K562 (cell line): ENCODE data around the gene RPS2. TPM values are rescaled to one million over a fixed set of nuclear protein-coding genes. Genes with fewer than 3 reads are reported as not detected.

Experiments
- KDM5B ChIP-seq: fragments of 200-600 bp; sonication (generic); IDR thresholded peaks from 2 replicates; pipeline ENCODE4 v1.6.1; 2012; ENCODE audit warnings: low read depth, mild to moderate bottlenecking, moderate library complexity, low read length, control low read depth, inconsistent platforms; ENCODE audit not compliant: insufficient replicate concordance
- NFXL1 ChIP-seq: fragments of 450-650 bp; formaldehyde crosslinking; IDR thresholded peaks from 2 replicates; pipeline ENCODE4 v1.4.0; 2021; ENCODE audit warnings: mild to moderate bottlenecking
- PCBP2 ChIP-seq: fragments of 200-400 bp; formaldehyde crosslinking; IDR thresholded peaks from 2 replicates; pipeline ENCODE4 v1.6.1; 2018; ENCODE audit warnings: low read length, low read depth, mild to moderate bottlenecking, moderate library complexity; ENCODE audit not compliant: poor library complexity, severe bottlenecking
- POU5F1 ChIP-seq: fragments of 150-350 bp; IDR thresholded peaks from 2 replicates; pipeline ENCODE4 v1.6.1; 2014; ENCODE audit warnings: borderline replicate concordance, low read length, low read depth, mild to moderate bottlenecking; ENCODE audit not compliant: partially characterized antibody
- RAD51 ChIP-seq: fragments of 450-650 bp; IDR thresholded peaks from 2 replicates; pipeline ENCODE4 v1.7.1; 2016; ENCODE audit warnings: low read depth, mild to moderate bottlenecking, borderline replicate concordance
- RUNX1 ChIP-seq: sonication (generic); IDR thresholded peaks from 2 replicates; pipeline ENCODE4 v1.6.1; 2016; ENCODE audit warnings: antibody characterized with exemption, low read depth
- TAF15 ChIP-seq: fragments of 200-400 bp; formaldehyde crosslinking; IDR thresholded peaks from 2 replicates; pipeline ENCODE4 v1.6.1; 2017; ENCODE audit warnings: mild to moderate bottlenecking, low read depth, low read length, moderate library complexity
- TBP ChIP-seq: optimal IDR thresholded peaks from 2 replicates; pipeline ENCODE3; 2011; ENCODE audit warnings: low read depth, low read length, improper control_type of control experiment
- TEAD4 ChIP-seq, 2 experiments: sonication (generic) in 1 of 2; formaldehyde crosslinking in 1 of 2; IDR thresholded peaks; 2 replicates each; pipeline versions ENCODE4 v1.6.1 to v1.8.0; 2012 to 2022; ENCODE audit warnings: borderline replicate concordance in 1 of 2, inconsistent platforms in 1 of 2, low read length in 1 of 2, mild to moderate bottlenecking in 1 of 2, missing genetic modification reagents in 1 of 2
- WHSC1 ChIP-seq: IDR thresholded peaks from one replicate; pipeline ENCODE4 v1.6.1; 2012; ENCODE audit warnings: low read length, control low read depth, inconsistent platforms
- ZNF431 ChIP-seq: sonication (generic); formaldehyde crosslinking; IDR thresholded peaks from 2 replicates; pipeline ENCODE4 v1.8.0; 2022; ENCODE audit warnings: mild to moderate bottlenecking, missing genetic modification reagents
- polyA plus RNA-seq, 8 experiments: library from polyadenylated mRNA; depleted of rRNA in 4 of 8; stranded (reverse) in 5 of 8; unstranded in 3 of 8; fragments of >200 nt; fragmentation: Nextera tagmentation in 2 of 8; fragmentation: Illumina TruSeq in 1 of 8; extraction: Ambion mirVana in 2 of 8; extraction: Trizol in 1 of 8; gene quantifications; 2 replicates each; pipeline versions ENCODE4 v1.2.1 to v1.2.3, GENCODE V29; 2011 to 2014; ENCODE audit warnings: inconsistent platforms in 1 of 8, missing spikeins in 1 of 8
- total RNA-seq, 7 experiments: library from RNA; depleted of rRNA in 6 of 7; stranded (reverse); fragments of >200 nt in 6 of 7; fragmentation: Illumina TruSeq in 2 of 7; extraction: Trizol in 2 of 7; gene quantifications; 2 replicates each; pipeline versions ENCODE4 v1.2.1 to v1.2.3, GENCODE V29; 2011 to 2021; ENCODE audit warnings: low replicate concordance in 1 of 7
- TF ChIP-seq, protein P1 (sequence below): fragments of 450-650 bp; formaldehyde crosslinking; IDR thresholded peaks from 2 replicates; pipeline ENCODE4 v1.4.0; 2020; ENCODE audit warnings: mild to moderate bottlenecking, mixed read lengths
- TF ChIP-seq, protein P2 (sequence below), 2 experiments: fragments of 450-650 bp; IDR thresholded peaks; 2 replicates each; pipeline ENCODE4 v1.6.1; 2018; ENCODE audit warnings: mild to moderate bottlenecking in 2 of 2, low read depth in 1 of 2; ENCODE audit not compliant: partially characterized antibody in 2 of 2
- TF ChIP-seq, protein P3 (sequence below): IDR thresholded peaks from 3 replicates; pipeline ENCODE4 v1.6.1; 2011; ENCODE audit warnings: borderline replicate concordance, mild to moderate bottlenecking, moderate library complexity; ENCODE audit not compliant: insufficient read length; ENCODE audit errors: extremely low read depth
- TF ChIP-seq, protein P4 (sequence below), 3 experiments: fragments of 200-800 bp in 1 of 3; sonication (Bioruptor generic) in 1 of 3; sonication (generic) in 1 of 3; formaldehyde crosslinking in 1 of 3; IDR thresholded peaks; 2 replicates each; pipeline versions ENCODE4 v1.6.1 to v1.8.0; 2016 to 2022; ENCODE audit warnings: mild to moderate bottlenecking in 2 of 3, missing compliant biosample characterization in 2 of 3, missing genetic modification characterization in 2 of 3, missing genetic modification reagents in 1 of 3

Gene RPS2
- total and polyA plus RNA-seq, 9 of the 15 experiments (the other 6 are each of a cell fraction or from before 2014, with no cell fraction given), result 834 to 4,794 (median 3,793) TPM

DNA sequence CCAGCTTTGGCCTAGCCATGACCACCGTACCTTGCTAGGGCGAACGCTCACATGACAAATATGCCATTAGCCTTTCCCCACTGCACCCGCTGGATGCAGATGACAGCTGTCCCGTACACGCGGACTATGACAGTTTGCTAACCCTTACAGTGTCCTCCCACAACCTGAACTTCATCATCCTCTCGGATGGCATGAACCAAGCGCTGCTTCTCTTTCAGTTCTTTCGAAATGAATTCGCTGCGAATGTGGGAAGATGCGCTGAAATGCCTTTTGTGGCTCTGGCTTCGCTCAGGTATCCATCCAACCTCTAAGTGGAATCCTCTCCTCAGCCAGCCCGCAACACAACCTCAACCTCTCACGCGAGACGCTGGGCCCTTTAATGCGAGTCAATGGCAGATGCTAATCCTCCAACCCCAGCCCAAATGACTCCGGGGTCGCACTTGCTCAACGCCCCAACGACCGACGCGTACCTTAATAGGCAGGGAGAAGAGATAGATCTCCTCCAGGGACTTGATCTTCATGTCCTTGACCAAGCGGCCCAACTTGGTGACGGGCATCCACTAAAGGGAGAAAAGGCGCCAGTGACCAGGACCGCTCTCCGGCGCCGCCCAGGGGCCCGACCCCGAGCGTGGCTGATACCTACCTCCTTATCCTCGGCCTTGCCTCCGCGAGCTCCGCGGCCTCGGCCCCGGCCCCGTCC, 670 bp downstream of the RPS2 start (continued):
- TF ChIP-seq TBP, result no peak
- peak; percentile 85; the same call in 1 of the 2 replicates for TF ChIP-seq TAF15
- TF ChIP-seq, protein P1, sequence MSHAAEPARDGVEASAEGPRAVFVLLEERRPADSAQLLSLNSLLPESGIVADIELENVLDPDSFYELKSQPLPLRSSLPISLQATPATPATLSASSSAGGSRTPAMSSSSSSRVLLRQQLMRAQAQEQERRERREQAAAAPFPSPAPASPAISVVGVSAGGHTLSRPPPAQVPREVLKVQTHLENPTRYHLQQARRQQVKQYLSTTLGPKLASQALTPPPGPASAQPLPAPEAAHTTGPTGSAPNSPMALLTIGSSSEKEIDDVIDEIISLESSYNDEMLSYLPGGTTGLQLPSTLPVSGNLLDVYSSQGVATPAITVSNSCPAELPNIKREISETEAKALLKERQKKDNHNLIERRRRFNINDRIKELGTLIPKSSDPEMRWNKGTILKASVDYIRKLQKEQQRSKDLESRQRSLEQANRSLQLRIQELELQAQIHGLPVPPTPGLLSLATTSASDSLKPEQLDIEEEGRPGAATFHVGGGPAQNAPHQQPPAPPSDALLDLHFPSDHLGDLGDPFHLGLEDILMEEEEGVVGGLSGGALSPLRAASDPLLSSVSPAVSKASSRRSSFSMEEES (CRISPR knock-in tag), result no peak
- no peak for TF ChIP-seq POU5F1
- no peak; the same call in 1 of the 2 replicates for TF ChIP-seq TEAD4 (IDR thresholded peaks at IDR 0.05; ENCODE audit: low read length)
- TF ChIP-seq TEAD4 (CRISPR knock-in tag; IDR thresholded peaks at IDR 0.05; ENCODE audit: borderline replicate concordance), result no peak
- TF ChIP-seq RAD51, result 0 out of 2 replicates have a peak, but pooled peaks have one; percentile 8
- no peak for TF ChIP-seq ZNF431 (CRISPR knock-in tag)
- TF ChIP-seq WHSC1, result no peak
- TF ChIP-seq, protein P2, sequence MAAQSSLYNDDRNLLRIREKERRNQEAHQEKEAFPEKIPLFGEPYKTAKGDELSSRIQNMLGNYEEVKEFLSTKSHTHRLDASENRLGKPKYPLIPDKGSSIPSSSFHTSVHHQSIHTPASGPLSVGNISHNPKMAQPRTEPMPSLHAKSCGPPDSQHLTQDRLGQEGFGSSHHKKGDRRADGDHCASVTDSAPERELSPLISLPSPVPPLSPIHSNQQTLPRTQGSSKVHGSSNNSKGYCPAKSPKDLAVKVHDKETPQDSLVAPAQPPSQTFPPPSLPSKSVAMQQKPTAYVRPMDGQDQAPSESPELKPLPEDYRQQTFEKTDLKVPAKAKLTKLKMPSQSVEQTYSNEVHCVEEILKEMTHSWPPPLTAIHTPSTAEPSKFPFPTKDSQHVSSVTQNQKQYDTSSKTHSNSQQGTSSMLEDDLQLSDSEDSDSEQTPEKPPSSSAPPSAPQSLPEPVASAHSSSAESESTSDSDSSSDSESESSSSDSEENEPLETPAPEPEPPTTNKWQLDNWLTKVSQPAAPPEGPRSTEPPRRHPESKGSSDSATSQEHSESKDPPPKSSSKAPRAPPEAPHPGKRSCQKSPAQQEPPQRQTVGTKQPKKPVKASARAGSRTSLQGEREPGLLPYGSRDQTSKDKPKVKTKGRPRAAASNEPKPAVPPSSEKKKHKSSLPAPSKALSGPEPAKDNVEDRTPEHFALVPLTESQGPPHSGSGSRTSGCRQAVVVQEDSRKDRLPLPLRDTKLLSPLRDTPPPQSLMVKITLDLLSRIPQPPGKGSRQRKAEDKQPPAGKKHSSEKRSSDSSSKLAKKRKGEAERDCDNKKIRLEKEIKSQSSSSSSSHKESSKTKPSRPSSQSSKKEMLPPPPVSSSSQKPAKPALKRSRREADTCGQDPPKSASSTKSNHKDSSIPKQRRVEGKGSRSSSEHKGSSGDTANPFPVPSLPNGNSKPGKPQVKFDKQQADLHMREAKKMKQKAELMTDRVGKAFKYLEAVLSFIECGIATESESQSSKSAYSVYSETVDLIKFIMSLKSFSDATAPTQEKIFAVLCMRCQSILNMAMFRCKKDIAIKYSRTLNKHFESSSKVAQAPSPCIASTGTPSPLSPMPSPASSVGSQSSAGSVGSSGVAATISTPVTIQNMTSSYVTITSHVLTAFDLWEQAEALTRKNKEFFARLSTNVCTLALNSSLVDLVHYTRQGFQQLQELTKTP (IDR thresholded peaks at IDR 0.05; ENCODE audit: low read depth in 1 of 2, partially characterized antibody in 2 of 2), result no peak
- TF ChIP-seq PCBP2, result no peak
- TF ChIP-seq NFXL1 (CRISPR knock-in tag), result 0 out of 2 replicates have a peak, but pooled peaks have one; percentile 10
- TF ChIP-seq KDM5B, result no peak
- TF ChIP-seq RUNX1, result no peak
- TF ChIP-seq, protein P3, sequence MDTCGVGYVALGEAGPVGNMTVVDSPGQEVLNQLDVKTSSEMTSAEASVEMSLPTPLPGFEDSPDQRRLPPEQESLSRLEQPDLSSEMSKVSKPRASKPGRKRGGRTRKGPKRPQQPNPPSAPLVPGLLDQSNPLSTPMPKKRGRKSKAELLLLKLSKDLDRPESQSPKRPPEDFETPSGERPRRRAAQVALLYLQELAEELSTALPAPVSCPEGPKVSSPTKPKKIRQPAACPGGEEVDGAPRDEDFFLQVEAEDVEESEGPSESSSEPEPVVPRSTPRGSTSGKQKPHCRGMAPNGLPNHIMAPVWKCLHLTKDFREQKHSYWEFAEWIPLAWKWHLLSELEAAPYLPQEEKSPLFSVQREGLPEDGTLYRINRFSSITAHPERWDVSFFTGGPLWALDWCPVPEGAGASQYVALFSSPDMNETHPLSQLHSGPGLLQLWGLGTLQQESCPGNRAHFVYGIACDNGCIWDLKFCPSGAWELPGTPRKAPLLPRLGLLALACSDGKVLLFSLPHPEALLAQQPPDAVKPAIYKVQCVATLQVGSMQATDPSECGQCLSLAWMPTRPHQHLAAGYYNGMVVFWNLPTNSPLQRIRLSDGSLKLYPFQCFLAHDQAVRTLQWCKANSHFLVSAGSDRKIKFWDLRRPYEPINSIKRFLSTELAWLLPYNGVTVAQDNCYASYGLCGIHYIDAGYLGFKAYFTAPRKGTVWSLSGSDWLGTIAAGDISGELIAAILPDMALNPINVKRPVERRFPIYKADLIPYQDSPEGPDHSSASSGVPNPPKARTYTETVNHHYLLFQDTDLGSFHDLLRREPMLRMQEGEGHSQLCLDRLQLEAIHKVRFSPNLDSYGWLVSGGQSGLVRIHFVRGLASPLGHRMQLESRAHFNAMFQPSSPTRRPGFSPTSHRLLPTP, result no peak
- TF ChIP-seq, protein P4, sequence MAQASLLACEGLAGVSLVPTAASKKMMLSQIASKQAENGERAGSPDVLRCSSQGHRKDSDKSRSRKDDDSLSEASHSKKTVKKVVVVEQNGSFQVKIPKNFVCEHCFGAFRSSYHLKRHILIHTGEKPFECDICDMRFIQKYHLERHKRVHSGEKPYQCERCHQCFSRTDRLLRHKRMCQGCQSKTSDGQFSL (CRISPR knock-in tag; IDR thresholded peaks at IDR 0.05), result no peak
- TF ChIP-seq, protein P4 (tag; IDR thresholded peaks at IDR 0.05), result no peak
